Hindlimb muscle (tissue), 1 donor: ENCODE measurements around the gene HDLBP. TPM values are rescaled to one million over a fixed set of nuclear protein-coding genes. Genes with fewer than 3 reads are reported as not detected.
"Not testable (repeated sequence)": the region's sequence is repeated elsewhere in the genome, so short reads cannot be mapped to it uniquely, and the experiment has no call there.

Source experiments
- DNase-seq: peaks from one replicate; pipeline ENCODE4 v3.0.0-alpha.2; 2013
- polyA plus RNA-seq: library from polyadenylated mRNA; unstranded; fragments of 120-200 nt; gene quantifications from one replicate; pipeline ENCODE4 v1.2.1, GENCODE V29; 2013; ENCODE audit not compliant: insufficient read length

Gene HDLBP
- polyA plus RNA-seq, 1 donor: 357 TPM

DNA sequence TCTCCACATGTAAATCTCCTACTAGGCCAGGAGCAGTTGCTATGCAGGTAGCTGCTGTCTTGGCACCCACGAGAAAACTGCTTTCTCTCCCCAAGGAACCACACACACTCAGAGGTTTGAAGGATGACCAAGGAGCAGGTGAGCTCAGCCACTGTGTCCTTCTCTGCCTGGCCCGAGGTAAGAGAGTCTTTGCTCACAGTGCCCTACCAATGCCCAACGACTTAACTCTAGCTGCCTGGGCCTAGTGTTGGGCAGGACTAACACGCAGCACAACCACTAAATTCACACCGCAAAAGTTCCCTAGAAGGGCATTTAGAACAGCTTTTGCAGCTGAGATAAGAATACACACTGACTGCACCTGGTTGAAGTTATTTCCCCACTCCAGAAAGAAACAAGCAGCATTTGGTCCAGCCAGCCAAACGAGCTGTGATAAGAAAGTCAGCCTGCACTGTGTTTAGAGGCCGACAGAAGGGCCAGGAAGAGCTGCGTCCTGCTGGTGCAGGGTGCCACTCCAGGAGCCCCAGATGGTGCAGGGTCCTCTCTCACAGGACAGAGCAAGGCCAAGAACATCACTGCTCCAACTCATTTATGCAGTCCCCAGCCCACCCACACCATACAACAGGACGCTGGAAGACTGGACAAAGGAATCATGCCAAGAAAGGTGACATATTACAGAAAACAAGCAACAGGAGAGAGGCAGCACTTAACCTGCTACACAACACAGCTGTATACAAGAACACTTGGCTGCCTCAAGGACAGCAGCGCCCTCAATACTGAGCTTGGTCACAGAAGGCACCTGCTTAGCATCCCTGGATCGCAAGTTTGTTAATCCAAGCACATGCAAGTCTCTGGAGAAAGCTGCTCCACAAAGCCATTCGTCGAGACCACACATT lies 12.5 kb downstream of the HDLBP start:
- no peak for DNase-seq

DNA sequence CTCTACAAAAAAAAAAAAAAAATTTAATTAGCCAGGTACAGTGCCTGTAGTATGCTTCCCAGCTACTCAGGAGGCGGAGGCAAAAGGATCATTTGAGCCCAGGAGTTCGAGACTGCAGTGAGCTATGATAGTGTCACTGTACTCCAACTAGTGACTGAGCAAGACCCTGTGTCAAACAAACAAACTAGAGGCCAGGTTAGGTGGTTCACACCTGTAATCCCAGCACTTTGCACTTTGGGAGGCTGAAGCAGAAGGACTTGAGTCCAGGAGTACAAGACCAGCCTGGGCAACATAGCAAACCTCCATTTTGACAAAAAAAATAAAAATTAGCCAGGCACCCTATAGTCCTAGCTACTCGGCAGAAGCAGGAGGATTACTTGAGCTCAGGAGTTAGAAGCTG lies 13.4 kb downstream of the HDLBP start:
- DNase-seq: no peak

DNA sequence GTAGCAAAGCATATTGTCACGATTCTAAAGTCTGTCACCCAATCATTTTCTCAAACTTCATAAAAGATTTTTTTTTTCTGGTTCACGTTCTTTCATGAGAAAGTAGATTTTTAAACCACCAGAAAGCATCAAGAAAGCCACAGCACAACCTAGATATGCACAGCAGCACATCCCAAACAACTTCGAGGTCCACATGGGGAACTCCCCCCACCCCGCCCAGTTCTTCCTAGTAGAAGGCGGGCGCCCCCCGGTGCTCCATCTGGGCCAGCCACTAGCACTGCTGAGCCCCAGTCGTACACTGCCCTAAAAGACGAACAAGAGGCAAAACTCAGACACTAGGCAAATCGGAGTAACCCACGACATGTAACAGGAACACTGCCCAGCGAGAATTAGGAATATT lies 15.5 kb downstream of the HDLBP start:
- no peak for DNase-seq

DNA sequence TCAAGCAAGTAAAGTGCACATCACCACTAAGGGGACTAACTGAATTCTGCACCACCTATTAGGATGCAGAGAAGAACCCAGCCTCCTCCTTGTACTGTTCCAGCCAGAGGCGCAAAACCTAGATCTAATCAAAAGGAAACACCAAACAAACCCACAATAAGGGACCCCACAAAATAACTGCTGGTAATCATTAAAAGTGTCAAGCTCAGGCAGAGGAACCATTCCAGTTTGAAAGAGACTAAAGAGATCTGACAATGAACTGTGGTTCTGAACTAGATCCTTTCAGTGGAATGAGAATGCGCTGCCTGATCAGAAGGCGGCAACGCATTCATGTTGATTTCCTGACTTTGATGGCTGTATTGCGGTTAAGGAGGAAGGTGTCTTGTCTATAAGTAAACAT lies 16.8 kb downstream of the HDLBP start:
- DNase-seq: no peak

DNA sequence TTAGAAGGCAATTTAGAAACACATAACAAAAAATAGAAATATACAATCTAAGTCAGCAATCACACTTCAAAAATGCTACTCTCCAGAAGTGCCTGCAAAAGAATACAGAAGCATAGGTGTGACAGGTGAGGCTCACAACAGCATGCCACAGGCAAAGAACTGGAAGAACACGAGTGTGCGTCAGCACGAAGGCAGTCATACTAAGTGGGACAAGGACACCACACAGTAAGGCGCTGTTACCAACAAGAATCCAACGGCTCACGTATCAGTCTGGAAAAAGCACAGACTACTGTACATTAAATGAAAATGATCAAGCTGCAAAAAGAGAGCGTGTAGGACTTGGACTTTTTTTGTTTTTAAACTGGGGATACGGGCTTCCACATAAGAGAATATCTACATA lies 18.7 kb downstream of the HDLBP start:
- no peak for DNase-seq

DNA sequence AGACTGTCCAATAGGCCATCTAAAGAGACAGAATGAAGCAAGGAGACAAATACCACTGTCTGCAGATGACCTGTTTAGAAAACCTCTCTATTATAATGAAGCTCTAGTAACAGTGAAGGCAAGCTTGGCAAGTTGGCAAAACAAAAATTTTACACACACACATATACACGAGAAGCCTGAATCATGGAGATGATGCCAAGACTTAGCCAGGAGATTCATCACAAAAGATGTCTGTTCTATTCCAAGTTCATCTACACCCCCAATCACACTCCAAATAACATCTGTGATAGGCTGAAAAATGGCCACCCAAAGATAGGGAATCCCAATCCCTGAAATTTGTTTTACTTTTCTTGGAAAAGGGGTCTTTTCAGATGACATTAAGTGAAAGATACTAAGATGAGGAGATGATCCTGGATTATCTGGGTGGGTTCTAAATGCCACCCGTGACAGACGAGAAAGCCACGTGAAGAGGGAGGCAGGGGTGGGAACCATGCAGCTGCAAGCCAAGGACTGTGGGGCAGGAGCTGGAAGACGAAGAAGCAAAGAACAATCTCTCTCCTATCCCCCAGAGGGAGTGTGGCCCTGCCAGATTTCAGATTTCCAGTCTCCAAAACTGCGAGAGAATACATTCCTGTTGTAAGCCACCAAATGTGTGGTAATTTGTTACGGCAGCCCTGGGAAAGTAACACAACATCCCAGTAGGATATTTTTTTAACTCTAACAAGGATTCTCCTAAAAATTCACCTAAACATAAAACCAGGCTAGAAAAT lies 20.0 kb downstream of the HDLBP start:
- no peak for DNase-seq

DNA sequence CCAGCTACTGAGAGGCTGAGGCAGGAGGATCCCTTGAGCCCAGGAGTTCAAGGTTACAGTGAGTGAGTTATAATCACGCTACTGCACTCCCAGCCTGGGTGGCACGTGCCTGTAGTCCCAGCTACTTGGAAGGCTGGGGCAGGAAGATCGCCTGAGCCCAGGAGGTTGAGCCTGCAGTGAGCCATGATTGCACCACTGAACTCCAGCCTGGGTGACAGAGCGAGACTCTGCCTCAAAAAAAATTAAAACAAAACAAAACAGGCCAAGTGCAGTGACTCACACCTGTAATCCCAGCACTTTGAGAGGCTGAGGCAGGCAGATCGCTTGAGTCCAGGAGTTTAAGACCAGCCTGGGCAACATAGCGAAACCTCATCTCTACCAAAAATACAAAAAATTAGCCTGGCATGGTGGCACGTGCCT lies 22.1 kb downstream of the HDLBP start:
- DNase-seq: not testable (repeated sequence)

DNA sequence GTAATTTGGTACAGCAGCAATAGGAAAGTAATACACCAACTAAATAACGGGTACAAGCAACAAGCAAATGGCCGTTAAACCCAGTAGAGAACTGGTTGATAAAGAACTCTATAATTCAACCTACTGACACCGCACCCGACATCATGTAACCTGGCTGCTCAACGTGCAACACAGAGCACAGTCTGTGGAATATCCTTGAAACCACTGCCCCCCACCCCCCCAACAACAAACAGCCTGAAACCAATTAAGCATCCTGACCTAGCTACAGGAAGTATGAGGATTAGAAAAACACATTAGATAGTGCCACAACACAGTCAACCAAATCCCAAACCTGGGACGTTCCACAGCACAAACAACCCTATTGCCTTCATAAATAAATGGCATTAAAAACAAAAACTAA lies 23.5 kb downstream of the HDLBP start:
- DNase-seq: no peak

DNA sequence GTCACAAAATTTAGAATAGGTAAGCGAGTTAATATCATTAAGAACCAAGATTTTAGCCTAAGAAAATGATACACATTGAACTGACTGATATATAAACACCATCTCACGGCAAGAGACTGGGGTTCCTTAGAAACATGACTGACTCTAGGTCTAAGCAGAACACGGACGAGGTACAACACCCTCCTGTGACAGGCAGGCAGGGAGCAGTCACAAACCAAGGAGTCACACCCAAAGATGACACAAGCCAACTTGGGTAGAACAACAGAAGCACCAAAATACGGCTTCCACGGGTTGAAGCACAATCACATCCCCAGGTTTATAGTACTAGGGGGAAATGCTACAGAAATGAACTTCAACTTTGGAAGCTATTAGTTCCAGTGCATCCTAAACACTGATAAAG lies 24.3 kb downstream of the HDLBP start:
- no peak for DNase-seq

DNA sequence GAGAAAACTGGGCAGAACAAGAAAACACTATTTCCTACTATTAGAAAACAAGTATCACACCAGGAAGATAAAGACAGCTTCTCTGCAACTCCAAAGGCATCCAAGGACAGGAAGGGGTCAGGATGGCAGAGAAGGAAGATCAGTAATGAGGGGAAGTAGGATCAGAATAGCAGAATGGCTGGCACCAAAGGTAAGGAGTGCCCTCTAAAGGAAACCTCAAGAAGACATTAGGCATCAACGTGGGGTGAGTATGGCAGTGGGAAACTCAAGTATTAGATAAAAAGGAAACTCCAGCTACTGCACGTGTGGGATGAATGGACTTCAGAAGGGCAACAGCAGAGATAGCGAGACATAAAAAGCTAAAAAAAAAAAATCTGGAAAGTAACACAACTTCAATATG lies 25.9 kb downstream of the HDLBP start:
- no peak for DNase-seq

DNA sequence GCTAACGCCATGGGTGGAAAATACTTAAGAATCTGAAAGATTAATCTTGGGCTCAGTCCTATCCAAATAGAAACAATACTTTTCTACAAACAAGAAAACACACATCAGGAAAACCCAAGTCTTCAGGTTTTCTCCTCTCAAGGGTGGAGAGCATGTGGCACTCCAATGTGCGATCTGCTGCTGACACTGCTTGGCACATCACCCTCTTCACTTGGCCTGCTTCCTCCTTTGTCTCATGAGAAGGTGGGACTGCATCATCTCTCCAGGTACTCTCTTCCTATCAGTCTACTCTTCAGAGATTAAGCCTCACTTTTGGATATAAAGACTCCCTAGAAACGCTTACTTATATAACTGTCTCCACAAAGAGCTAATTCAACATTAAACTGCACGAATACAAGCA lies 26.4 kb downstream of the HDLBP start:
- DNase-seq: no peak

DNA sequence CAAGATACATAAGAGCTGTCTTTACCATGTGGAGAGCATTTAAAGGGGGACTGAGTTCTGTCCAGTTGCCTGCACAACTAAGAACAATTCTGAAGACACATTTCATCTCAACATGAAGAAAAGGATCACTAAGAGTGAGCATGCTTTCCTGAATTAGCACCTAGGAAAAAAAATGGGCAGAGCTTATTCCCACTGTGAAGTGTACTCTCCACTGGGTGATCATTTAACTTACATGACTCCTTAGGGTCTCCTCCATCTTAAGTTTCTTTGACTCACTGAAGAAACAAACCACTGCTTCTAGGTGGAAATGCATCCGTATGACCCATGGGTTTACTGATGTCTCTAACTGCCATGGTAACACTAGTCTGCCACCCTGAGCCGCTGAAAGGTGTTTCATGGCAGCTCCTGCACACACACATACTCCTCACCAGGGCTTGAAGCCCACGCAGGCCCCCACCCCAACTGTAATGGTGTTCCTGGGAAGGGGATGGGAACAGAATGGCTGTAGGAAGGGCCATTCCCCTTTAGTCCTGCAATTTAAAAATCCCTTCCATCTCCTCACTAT lies 27.1 kb downstream of the HDLBP start:
- DNase-seq: no peak

DNA sequence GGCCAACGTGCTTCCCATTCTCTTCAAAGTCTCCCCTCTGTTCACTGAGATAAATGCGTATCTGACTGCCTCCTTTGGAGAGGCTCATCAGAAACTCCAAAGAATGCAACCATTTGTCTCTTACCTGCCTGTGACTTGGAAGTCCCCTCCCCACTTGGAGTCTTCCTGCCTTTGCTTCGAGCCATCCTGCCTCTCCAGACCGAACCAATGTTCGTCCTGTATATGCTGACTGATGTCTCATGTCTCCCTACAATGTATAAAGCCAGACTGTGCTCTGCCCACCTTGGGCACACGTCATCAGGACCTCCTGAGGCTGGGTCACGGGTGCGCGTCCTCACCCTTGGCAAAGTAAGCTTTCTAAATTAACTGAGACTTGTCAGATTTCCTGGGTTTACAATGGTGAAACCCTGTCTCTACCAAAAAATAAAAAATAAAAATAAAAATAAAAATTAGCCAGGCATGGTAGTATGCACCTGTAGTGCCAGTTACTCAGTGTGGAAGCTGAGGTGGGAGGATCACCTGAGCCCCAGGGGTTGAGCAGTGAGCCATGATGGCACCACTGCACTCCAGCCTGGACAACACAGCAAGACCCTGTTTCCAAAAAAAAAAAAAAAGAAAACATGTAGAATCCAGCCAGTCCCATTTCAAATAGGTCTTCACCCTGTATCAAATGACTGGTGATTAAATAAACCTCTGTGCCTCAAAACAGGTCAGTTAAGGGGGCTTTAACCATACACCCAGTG lies 29.0 kb downstream of the HDLBP start:
- DNase-seq: no peak

DNA sequence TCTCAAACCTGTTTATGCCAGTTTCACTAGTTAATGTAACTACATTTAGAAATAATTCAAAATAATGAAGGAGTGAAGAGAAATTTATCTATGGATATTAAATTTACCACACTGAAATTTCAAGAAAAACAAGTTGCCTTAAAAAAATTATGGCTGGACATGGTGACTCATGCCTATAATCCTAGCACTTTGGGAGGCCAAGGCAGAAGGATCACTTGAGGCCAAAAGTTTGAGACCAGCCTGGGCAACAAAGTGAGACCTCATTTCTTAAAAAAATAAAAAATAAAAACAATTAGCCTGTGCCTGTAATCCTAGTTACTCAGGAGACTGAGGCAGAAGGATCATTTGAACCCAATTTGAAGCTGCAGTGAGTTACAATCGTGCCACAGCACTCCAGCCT lies 29.9 kb downstream of the HDLBP start:
- no peak for DNase-seq

DNA sequence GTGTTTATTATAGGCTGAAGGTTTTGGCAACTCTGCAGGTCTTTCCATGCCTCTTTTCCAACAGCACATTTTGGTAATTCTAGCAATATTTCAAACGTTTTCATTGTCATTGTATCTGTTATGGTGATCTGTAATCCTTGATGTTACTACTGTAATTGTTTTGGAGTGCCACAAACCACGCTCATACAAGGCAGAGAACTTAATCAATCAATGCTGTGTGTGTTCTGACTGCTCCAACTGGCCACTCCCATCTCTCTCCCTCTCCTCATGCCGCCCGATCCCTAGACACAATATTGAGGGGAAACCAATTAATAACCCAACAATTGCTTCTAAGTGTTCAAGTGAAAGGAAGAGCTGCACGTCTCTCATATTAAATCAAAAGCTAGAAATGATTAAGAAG lies 32.9 kb downstream of the HDLBP start:
- no peak for DNase-seq

DNA sequence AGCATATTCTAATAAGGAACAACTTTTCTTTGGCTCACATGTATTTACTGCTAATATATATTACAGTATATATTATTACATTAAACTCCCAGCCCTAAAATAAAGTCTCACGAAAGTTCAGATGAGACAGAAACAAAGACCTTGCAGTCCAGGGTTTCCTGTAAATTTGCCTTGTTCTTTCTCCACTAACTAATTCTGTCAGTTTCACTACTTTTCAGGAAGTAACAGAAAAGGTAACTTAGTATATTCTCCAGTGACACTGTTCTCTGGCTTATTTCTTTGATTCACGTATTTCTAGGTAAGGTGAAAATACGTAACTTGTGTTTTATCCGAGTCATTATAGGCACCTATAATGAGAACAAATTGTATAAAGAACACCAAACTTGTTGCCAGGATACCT lies 35.2 kb downstream of the HDLBP start:
- DNase-seq: no peak

DNA sequence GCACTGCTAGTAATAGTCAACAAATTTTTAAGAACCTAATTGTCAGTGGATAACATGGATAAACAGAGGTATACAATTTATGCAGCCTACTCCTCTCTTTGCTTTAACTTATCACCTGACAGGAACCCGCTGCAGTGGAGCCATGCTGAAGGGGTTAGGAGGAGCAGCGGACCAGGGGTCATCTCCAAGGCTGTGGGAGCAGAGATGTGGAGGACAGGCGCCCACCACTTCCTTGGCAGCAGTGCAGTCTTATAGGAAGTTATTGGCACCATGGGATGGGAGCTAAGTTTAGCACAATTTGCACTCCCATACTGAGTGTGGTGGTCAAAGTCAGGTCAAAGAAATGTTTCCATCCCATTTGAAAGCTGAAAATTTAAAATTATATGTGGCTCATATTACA lies 35.6 kb downstream of the HDLBP start:
- no peak for DNase-seq

DNA sequence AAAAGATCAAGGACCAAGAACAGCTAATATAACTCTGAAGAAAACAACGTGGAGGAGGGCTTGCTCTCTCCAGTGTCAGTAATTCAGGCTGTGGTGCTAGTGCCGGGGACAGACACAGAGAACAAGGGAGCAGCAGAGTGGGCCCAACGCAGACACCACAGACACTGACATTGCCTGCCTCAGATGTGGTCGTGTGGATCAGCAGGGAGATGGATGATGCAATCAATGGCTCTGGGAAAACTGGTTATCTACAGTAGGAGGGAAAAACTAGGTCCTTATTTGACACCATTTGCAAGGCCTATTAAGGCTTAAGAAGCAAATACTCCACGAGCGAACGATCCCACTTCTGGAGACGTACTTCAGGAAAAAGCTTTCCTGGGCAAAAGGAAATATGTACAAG lies 36.1 kb downstream of the HDLBP start:
- DNase-seq: no peak

DNA sequence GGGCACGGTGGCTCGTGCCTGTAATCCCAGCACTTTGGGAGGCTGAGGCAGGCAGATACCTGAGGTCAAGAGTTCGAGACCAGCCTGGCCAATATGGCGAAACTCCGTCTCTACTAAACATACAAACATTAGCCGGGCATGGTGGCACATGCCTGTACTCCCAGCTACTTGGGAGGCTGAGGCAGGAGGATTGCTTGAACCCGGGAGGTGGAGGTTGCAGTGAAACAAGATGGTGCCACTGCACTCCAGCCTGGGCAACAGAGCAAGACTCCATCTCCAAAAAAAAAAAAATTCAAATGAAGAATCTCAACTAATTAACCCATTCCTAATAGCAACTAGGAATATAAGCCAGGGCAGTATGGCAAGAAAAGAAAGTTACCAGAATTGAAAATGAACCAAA lies 37.2 kb downstream of the HDLBP start:
- DNase-seq: not testable (repeated sequence)

DNA sequence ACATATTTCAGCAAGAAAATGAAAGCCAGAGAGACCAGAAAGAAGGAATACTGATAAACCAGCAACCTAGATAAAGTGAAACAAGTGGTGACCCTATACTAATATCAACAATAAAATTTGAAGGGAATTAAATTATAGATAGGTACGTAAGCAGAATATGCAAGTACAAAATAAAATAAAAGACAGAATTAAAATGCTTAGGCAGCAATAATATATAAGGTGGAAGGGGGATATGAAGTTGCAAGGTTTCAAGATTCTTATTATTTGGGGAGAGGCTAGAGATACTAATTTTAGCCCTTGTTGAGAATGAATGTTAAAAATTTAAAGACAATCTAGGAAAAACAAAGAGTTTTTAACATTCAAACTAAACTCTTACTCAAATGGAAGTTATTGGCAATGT lies 39.6 kb downstream of the HDLBP start:
- no peak for DNase-seq

DNA sequence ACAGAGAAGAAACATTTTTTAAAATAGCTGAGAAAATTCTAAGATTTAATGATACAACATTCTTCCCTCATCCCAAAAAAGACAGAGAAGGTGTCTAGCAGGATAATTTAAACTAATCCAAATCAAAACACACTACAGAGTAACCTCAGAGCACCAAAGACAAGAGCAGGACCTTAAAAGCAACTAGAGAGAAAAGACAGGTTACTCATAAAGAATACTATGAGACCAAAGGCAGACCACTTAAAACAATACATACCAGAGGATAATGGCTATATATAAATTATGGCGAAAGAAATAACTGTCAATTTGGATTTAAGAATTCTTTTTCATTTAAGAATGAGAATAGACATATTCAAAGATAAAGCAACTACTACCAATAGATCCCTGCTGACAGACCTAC lies 40.0 kb downstream of the HDLBP start:
- DNase-seq: no peak

DNA sequence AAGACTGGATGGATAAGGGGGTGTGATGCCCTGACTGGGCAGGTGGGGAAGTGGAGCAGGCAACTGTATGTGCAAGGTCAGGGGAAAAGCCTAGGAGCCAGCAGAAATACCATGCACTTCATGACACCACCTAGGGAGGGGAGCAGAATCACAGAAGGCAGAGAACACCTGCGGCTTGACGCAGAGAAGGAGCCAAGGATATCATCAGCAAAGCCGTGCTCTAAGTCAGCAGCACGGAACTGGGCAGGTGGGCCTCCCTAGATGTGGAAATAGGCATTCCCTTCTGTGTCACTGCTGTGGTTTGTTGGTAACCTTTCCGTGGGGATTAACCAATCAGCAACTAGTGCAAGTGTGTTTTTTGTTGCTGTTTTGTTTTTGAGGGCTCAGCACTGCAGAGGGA lies 41.3 kb downstream of the HDLBP start:
- DNase-seq: no peak
